Measurements from ENCODE around the gene CSNK1G3. TPM values are rescaled to one million over a fixed set of nuclear protein-coding genes. Genes with fewer than 3 reads are reported as not detected.

Gene CSNK1G3
- total and polyA plus RNA-seq, 8 donors = 12.9 to 151 (median 20.3) TPM

DNA sequence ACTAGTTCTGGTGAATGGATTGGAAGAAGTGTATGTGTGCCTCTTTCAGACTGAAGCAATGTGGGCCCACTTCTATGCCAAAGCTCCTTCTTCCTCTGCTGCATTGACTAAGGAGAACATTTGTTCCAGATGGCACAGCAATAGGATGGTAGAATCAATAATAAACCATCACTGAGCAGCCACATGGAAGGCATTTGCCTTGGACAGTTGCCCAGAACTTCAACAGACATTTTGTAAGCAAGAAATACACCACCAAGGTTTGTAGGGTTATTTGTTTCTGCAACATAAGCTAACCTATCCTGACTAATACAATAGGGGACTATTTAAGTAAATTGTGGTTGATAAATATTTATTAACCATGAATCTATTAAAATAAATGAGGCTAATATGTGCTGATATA, 37.7 kb upstream of the CSNK1G3 start:
- no peak for TF ChIP-seq POLR2AphosphoS5 (IDR thresholded peaks at IDR 0.05)
- no peak for TF ChIP-seq CTCF (IDR thresholded peaks at IDR 0.05)
- no peak for TF ChIP-seq POLR2A (IDR thresholded peaks at IDR 0.05)
- no peak for TF ChIP-seq EP300 (IDR thresholded peaks at IDR 0.05)

DNA sequence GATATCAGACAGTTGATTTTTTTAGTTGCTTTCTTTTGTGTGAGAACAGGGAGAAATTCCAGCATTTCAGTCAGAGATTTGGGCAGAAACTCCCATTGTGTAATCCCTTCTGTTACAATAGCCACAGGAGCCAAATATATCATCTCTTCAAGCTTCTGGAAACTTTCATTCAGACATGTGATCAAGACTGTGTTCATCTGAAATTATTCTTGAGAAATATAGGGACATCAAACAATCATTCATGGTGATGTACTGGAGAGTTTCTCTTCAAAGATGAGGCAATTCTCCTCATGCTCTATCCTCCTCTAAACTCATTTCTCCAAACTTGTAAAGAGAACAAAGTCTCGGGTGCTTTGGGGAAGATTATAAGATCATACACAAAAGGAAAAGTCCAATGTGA, 35.2 kb upstream of the CSNK1G3 start:
- H3K9me3 ChIP-seq = no peaks in the 10 kb centered on the region
- intact Hi-C loops (cut with DNase I; ENCODE audit: low total_unique reads) = no loop called here
- H3K4me1 ChIP-seq = no peaks in the 10 kb centered on the region
- 74 to 97% (median 87%) methylated on average over 1 of the region's 1 CpG for WGBS, 5 donors
- no peak for DNase-seq
- no peak for TF ChIP-seq POLR2AphosphoS5 (IDR thresholded peaks at IDR 0.05)
- no peak for TF ChIP-seq POLR2A (IDR thresholded peaks at IDR 0.05)
- no peak for TF ChIP-seq CTCF (IDR thresholded peaks at IDR 0.05)
- no peak for TF ChIP-seq EP300 (IDR thresholded peaks at IDR 0.05)
- no peaks in the 10 kb centered on the region for H3K27me3 ChIP-seq
- H3K4me3 ChIP-seq = no peak overlapping the region
- H3K36me3 ChIP-seq = no peaks in the 10 kb centered on the region
- H3K27ac ChIP-seq = no peak overlapping the region

More for the DNA sequence above, 37.7 kb upstream of the CSNK1G3 start:
- intact Hi-C loops (cut with DNase I; ENCODE audit: low total_unique reads) = no loop called here
- Histone ChIP-seq H3K4me3 (no peak overlapping the region), H3K36me3 (no peaks in the 10 kb centered on the region), H3K4me1 (no peaks in the 10 kb centered on the region), H3K9me3 (no peaks in the 10 kb centered on the region), H3K27me3 (no peaks in the 10 kb centered on the region), H3K27ac (no peak overlapping the region)
- DNase-seq = no peak

GRCh38 chr5:123478546-123478945, 33.4 kb upstream of the CSNK1G3 start:
- DNase-seq = no peak
- Histone ChIP-seq H3K4me3 (no peak overlapping the region), H3K27ac (no peak overlapping the region), H3K36me3 (no peaks in the 10 kb centered on the region), H3K9me3 (no peaks in the 10 kb centered on the region), H3K4me1 (no peaks in the 10 kb centered on the region), H3K27me3 (no peaks in the 10 kb centered on the region)
- intact Hi-C loops (cut with DNase I; ENCODE audit: low total_unique reads) = no loop called here
- no peak for TF ChIP-seq CTCF (IDR thresholded peaks at IDR 0.05)
- no peak for TF ChIP-seq EP300 (IDR thresholded peaks at IDR 0.05)
- TF ChIP-seq POLR2A (IDR thresholded peaks at IDR 0.05) = no peak
- no peak for TF ChIP-seq POLR2AphosphoS5 (IDR thresholded peaks at IDR 0.05)
- 77 to 84% (median 83%) methylated on average over 1 of the region's 1 CpG for WGBS, 5 donors

- WGBS, 5 donors = 85 to 92% (median 90%) methylated on average over 4 of the region's 4 CpGs
These were observed 29.7 kb upstream of the CSNK1G3 start for GRCh38 chr5:123482258-123482657.

More at GRCh38 chr5:123482258-123482657, 29.7 kb upstream of the CSNK1G3 start:
- Histone ChIP-seq H3K4me3 (no peak overlapping the region), H3K27me3 (no peaks in the 10 kb centered on the region), H3K36me3 (no peaks in the 10 kb centered on the region), H3K27ac (no peak overlapping the region), H3K4me1 (peaks cover 0 to 5% (median 0%) of the 10 kb centered on the region in 4 donors), H3K9me3 (no peaks in the 10 kb centered on the region)
- TF ChIP-seq EP300 (IDR thresholded peaks at IDR 0.05) (no peak), POLR2A (IDR thresholded peaks at IDR 0.05) (no peak), CTCF (IDR thresholded peaks at IDR 0.05) (no peak)
- intact Hi-C loops (cut with DNase I; ENCODE audit: low total_unique reads) = no loop called here
- no peak for DNase-seq
